Endothelial cell of umbilical vein (primary cell): ENCODE results near the gene SGPL1.

Experiments used
- FOS ChIP-seq: IDR thresholded peaks from 2 replicates; pipeline ENCODE4 v1.6.1; 2011; ENCODE audit warnings: mild to moderate bottlenecking, low read length, moderate library complexity, borderline replicate concordance; ENCODE audit not compliant: insufficient read depth
- POLR2A ChIP-seq: IDR thresholded peaks from 2 replicates; pipeline ENCODE4 v1.6.1; 2012; ENCODE audit warnings: low read depth, mild to moderate bottlenecking, control low read depth, low read length
- POLR2AphosphoS5 ChIP-seq: IDR thresholded peaks from 2 replicates; pipeline ENCODE4 v1.6.1; 2012; ENCODE audit warnings: low read depth, mild to moderate bottlenecking, control low read depth, low read length, moderate library complexity; ENCODE audit not compliant: insufficient read depth
- TF ChIP-seq, protein P1 (sequence below), 2 donors: IDR thresholded peaks; 1 replicate in 1 of 2; 2 replicates in 1 of 2; pipeline ENCODE4 v1.5.1; 2011; ENCODE audit warnings: low read length in 2 of 2, mild to moderate bottlenecking in 2 of 2, moderate library complexity in 2 of 2, control low read depth in 1 of 2, inconsistent platforms in 1 of 2, low read depth in 1 of 2; ENCODE audit not compliant: insufficient read depth in 1 of 2; ENCODE audit errors: extremely low read depth in 1 of 2
- TF ChIP-seq, protein P2 (sequence below): IDR thresholded peaks from 2 replicates; pipeline ENCODE4 v1.6.1; 2011; ENCODE audit not compliant: insufficient read depth, insufficient read length

DNA sequence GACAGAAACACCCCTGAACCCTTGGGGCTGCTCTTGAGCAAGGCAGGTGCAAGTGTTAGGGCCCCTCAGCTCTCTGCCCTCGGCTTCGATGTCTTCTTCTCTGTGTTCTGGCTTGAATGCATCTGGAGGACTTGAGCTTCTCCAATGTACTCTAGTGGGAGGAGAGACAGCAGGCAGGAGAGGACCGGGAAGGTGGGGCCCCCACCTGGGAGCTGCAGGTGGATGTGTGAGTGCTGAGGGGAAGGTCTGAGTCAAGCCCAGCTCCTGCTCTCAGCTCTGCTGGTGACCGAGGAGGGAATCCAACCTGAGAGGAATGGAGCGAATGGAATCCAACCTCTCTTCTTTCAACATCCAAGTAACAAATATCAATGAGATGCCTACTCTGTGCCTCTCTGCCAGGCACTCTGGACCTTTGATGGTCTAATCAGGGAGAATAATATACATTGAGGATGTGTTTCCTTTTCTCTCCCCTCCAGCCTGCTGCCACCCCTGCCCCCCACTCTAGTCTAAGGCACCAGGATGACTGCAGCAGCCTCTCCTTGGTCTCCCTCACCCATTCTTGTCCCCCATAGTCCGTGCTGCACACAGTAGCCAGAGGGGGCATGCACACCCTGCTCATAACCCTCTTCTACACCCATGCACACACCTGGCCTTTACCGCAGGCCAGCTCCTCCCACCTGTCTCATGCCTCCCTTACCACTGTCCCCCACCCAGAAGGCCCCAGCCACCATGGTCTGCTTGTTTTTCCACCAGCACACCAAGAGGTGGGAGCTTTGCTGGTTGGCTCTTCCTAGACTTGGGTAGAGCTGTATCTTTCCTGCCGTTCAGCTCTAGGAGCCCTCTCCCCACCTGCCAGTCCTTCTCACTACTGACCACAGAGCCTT lies 44.2 kb upstream of the SGPL1 start:
- no peak for TF ChIP-seq POLR2A
- no peak for TF ChIP-seq POLR2AphosphoS5
- TF ChIP-seq, protein P1, sequence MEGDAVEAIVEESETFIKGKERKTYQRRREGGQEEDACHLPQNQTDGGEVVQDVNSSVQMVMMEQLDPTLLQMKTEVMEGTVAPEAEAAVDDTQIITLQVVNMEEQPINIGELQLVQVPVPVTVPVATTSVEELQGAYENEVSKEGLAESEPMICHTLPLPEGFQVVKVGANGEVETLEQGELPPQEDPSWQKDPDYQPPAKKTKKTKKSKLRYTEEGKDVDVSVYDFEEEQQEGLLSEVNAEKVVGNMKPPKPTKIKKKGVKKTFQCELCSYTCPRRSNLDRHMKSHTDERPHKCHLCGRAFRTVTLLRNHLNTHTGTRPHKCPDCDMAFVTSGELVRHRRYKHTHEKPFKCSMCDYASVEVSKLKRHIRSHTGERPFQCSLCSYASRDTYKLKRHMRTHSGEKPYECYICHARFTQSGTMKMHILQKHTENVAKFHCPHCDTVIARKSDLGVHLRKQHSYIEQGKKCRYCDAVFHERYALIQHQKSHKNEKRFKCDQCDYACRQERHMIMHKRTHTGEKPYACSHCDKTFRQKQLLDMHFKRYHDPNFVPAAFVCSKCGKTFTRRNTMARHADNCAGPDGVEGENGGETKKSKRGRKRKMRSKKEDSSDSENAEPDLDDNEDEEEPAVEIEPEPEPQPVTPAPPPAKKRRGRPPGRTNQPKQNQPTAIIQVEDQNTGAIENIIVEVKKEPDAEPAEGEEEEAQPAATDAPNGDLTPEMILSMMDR (IDR thresholded peaks at IDR 0.05; ENCODE audit: extremely low read depth in 1 of 2, insufficient read depth in 1 of 2, low read depth in 1 of 2, low read length in 2 of 2): no peak
- TF ChIP-seq FOS: no peak
- TF ChIP-seq, protein P2, sequence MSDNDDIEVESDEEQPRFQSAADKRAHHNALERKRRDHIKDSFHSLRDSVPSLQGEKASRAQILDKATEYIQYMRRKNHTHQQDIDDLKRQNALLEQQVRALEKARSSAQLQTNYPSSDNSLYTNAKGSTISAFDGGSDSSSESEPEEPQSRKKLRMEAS: no peak
